CD14-positive monocyte (primary cell): ENCODE measurements around the gene TMIGD1. TPM values are rescaled to one million over a fixed set of nuclear protein-coding genes. Genes with fewer than 3 reads are reported as not detected.

Source experiments
- DNase-seq, 3 donors: peaks; one replicate each; pipeline ENCODE4 v3.0.0-alpha.2; 2011 to 2022
- H2AFZ ChIP-seq: 2 replicates; pipeline ENCODE4 v1.6.0; 2012; ENCODE audit warnings: mild to moderate bottlenecking, low read depth, low read length, inconsistent platforms; ENCODE audit not compliant: insufficient read depth, poor library complexity, severe bottlenecking
- H3K27ac ChIP-seq, 2 donors: 1 replicate in 1 of 2; 2 replicates in 1 of 2; pipeline ENCODE4 v1.5.1; 2012 to 2013; ENCODE audit warnings: low read length in 2 of 2, control low read depth in 1 of 2, inconsistent platforms in 1 of 2, low read depth in 1 of 2, mild to moderate bottlenecking in 1 of 2
- H3K27me3 ChIP-seq, 2 donors: one replicate each; pipeline versions ENCODE4 v1.6.0 to v1.6.1; 2011 to 2013; ENCODE audit warnings: low read length in 2 of 2; ENCODE audit not compliant: control insufficient read depth in 2 of 2, insufficient read depth in 2 of 2
- H3K36me3 ChIP-seq, 2 donors: replicated peaks in 1 of 2; 1 replicate in 1 of 2; 2 replicates in 1 of 2; pipeline versions ENCODE4 v1.5.1 to v1.6.1; 2012 to 2013; ENCODE audit warnings: low read length in 2 of 2, control low read depth in 1 of 2, inconsistent platforms in 1 of 2, mild to moderate bottlenecking in 1 of 2; ENCODE audit not compliant: insufficient read depth in 2 of 2, control insufficient read depth in 1 of 2
- H3K4me1 ChIP-seq, 2 donors: 1 replicate in 1 of 2; 2 replicates in 1 of 2; pipeline versions ENCODE4 v1.5.1 to v1.6.1; 2012 to 2013; ENCODE audit warnings: low read length in 2 of 2, control low read depth in 1 of 2, inconsistent platforms in 1 of 2, mild to moderate bottlenecking in 1 of 2, moderate library complexity in 1 of 2; ENCODE audit not compliant: insufficient read depth in 2 of 2, control insufficient read depth in 1 of 2
- H3K4me2 ChIP-seq: replicated peaks from 2 replicates; pipeline ENCODE3; 2012; ENCODE audit warnings: low read length, moderate library complexity, mild to moderate bottlenecking; ENCODE audit not compliant: poor library complexity, severe bottlenecking; ENCODE audit errors: extremely low read depth
- H3K4me3 ChIP-seq, 3 experiments: fragments of 200-600 bp in 1 of 3; sonication (generic) in 1 of 3; replicated peaks in 1 of 3; 1 replicate in 2 of 3; 2 replicates in 1 of 3; pipeline ENCODE4 v1.5.1; 2011 to 2013; ENCODE audit warnings: low read length in 3 of 3, mild to moderate bottlenecking in 3 of 3, control low read depth in 2 of 3, low read depth in 2 of 3, inconsistent platforms in 1 of 3, moderate library complexity in 1 of 3
- H3K79me2 ChIP-seq: 2 replicates; pipeline ENCODE4 v1.6.0; 2012; ENCODE audit warnings: mild to moderate bottlenecking, control low read depth, inconsistent platforms, low read length, moderate library complexity; ENCODE audit not compliant: insufficient read depth
- H3K9ac ChIP-seq: 2 replicates; pipeline ENCODE4 v1.6.0; 2017; ENCODE audit warnings: low read length, mild to moderate bottlenecking; ENCODE audit not compliant: insufficient read depth, poor library complexity, severe bottlenecking
- H3K9me3 ChIP-seq, 2 donors: replicated peaks in 1 of 2; 1 replicate in 1 of 2; 2 replicates in 1 of 2; pipeline versions ENCODE4 v1.5.1 to v1.6.1; 2012 to 2013; ENCODE audit warnings: low read length in 2 of 2, control low read depth in 1 of 2; ENCODE audit not compliant: control insufficient read depth in 1 of 2, insufficient read depth in 1 of 2
- H4K20me1 ChIP-seq: 2 replicates; pipeline ENCODE4 v1.6.0; 2012; ENCODE audit warnings: mild to moderate bottlenecking, low read length, control low read depth, moderate library complexity; ENCODE audit not compliant: insufficient read depth
- H3K27ac Mint-ChIP-seq, 7 donors: one replicate each; pipeline ENCODE4 v1.8.0; 2020; ENCODE audit warnings: mild to moderate bottlenecking in 7 of 7, mixed read lengths in 7 of 7, moderate library complexity in 6 of 7, inconsistent platforms in 2 of 7
- H3K27me3 Mint-ChIP-seq, 3 donors: one replicate each; pipeline ENCODE4 v1.8.0; 2021 to 2022; ENCODE audit warnings: low read depth in 3 of 3, mild to moderate bottlenecking in 3 of 3, mixed read lengths in 3 of 3, moderate library complexity in 3 of 3, inconsistent platforms in 1 of 3
- H3K36me3 Mint-ChIP-seq, 2 donors: one replicate each; pipeline ENCODE4 v1.8.0; 2020; ENCODE audit warnings: mixed read lengths in 2 of 2, inconsistent platforms in 1 of 2, mild to moderate bottlenecking in 1 of 2
- H3K4me1 Mint-ChIP-seq: one replicate; pipeline ENCODE4 v1.8.0; 2020; ENCODE audit warnings: mild to moderate bottlenecking, mixed read lengths
- H3K4me3 Mint-ChIP-seq, 2 donors: one replicate each; pipeline ENCODE4 v1.8.0; 2020; ENCODE audit warnings: mild to moderate bottlenecking in 2 of 2, mixed read lengths in 2 of 2, moderate library complexity in 1 of 2
- H3K9me3 Mint-ChIP-seq, 7 donors: one replicate each; pipeline ENCODE4 v1.8.0; 2020 to 2022; ENCODE audit warnings: mixed read lengths in 7 of 7, mild to moderate bottlenecking in 6 of 7, moderate library complexity in 6 of 7, inconsistent platforms in 2 of 7
- WGBS: methylation state at CpG from one replicate; pipeline ENCODE4 v1.1.5; 2013; ENCODE audit warnings: missing lambda C conversion rate; ENCODE audit not compliant: insufficient coverage; 5-methylcytosine and 5-hydroxymethylcytosine counted together
- intact Hi-C, 2 donors: fragments of 100-400 bp; cut with micrococcal nuclease; formaldehyde crosslinking; loops; one replicate each; pipeline versions ENCODE4 v1.15.0 to v1.15.1; 2023
- polyA plus RNA-seq, 3 donors: library from polyadenylated mRNA; depleted of rRNA in 1 of 3; unstranded in 2 of 3; stranded (reverse) in 1 of 3; fragments of 300-500 nt in 2 of 3; fragments of >200 nt in 1 of 3; fragmentation: Illumina TruSeq in 2 of 3; gene quantifications; 1 replicate in 2 of 3; 2 replicates in 1 of 3; pipeline ENCODE4 v1.2.3, GENCODE V29; 2012 to 2021
- TF ChIP-seq, protein P1 (sequence below): fragments of 200-600 bp; IDR thresholded peaks from one replicate; pipeline ENCODE4 v1.8.0; 2022; ENCODE audit warnings: antibody characterized with exemption, mild to moderate bottlenecking

The TMIGD1 gene
- polyA plus RNA-seq, 3 donors: not detected

DNA sequence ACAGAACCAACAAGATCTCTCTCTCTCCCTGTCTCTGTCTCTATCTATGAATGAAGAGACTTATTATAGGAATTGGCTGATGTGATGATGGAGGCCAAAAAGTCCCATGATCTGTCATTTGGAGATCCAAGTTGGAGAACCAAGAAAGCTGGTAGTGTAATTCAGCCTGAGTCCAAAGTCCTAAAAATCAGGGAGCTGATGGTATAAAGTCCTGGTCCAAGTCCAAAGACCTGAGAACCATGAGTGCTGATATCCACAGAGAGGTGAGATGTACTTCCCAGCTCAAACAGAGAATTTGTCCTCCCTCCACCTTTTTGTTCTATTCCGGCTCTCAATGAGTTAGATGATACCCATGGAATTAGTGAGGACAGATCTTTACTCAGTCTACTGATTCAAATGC lies 15.4 kb upstream of the TMIGD1 start:
- Histone ChIP-seq H3K4me2 (no peak overlapping the region), H3K4me3 (no peak overlapping the region), H2AFZ (no peak overlapping the region), H3K36me3 (no peaks in the 10 kb centered on the region), H3K9ac (no peak overlapping the region), H3K27me3 (no peaks in the 10 kb centered on the region), H3K9me3 (no peaks in the 10 kb centered on the region), H4K20me1 (no peaks in the 10 kb centered on the region), H3K4me1 (peaks cover 59 to 73% of the 10 kb centered on the region in 2 donors), H3K79me2 (no peaks in the 10 kb centered on the region), H3K27ac (no peak overlapping the region)
- no peak for DNase-seq
- H3K9me3 Mint-ChIP-seq: peaks cover 0 to 4% (median 0%) of the 10 kb centered on the region in 7 donors
- peaks cover 0 to 2% of the 10 kb centered on the region in 2 donors for H3K36me3 Mint-ChIP-seq
- TF ChIP-seq, protein P1, sequence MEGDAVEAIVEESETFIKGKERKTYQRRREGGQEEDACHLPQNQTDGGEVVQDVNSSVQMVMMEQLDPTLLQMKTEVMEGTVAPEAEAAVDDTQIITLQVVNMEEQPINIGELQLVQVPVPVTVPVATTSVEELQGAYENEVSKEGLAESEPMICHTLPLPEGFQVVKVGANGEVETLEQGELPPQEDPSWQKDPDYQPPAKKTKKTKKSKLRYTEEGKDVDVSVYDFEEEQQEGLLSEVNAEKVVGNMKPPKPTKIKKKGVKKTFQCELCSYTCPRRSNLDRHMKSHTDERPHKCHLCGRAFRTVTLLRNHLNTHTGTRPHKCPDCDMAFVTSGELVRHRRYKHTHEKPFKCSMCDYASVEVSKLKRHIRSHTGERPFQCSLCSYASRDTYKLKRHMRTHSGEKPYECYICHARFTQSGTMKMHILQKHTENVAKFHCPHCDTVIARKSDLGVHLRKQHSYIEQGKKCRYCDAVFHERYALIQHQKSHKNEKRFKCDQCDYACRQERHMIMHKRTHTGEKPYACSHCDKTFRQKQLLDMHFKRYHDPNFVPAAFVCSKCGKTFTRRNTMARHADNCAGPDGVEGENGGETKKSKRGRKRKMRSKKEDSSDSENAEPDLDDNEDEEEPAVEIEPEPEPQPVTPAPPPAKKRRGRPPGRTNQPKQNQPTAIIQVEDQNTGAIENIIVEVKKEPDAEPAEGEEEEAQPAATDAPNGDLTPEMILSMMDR: no peak
- no peak overlapping the region for H3K27ac Mint-ChIP-seq
- H3K27me3 Mint-ChIP-seq: peaks cover 0 to 2% (median 0%) of the 10 kb centered on the region in 3 donors
- intact Hi-C loops: no loop called here
- H3K4me3 Mint-ChIP-seq: no peak overlapping the region
- H3K4me1 Mint-ChIP-seq: peaks cover 62% of the 10 kb centered on the region
- no CpG with 5 or more reads among the region's 1 CpG for WGBS

DNA sequence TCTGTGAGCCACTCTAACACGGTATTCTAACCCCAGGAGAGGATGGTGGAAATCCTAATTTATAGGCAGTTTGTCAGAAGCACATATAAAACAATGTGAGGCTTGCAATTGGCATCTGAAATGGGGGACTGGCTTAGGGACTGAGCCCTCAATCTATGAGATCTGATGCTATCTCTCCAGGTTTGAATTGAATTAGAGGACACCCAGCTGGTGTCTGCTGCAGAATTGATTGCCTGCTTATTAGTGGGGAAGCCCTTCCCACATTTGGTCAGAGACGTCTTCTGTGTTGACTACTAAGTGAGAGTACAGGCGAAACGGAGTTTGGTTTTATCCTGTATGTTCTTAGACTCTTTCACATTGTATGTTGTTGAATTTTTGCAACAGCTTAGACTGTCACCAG lies 13.6 kb upstream of the TMIGD1 start:
- no peaks in the 10 kb centered on the region for H3K36me3 ChIP-seq
- no peaks in the 10 kb centered on the region for H3K36me3 Mint-ChIP-seq
- TF ChIP-seq, protein P1: no peak
- H3K4me3 Mint-ChIP-seq: no peak overlapping the region
- no peak overlapping the region for H3K9ac ChIP-seq
- no peak overlapping the region for H2AFZ ChIP-seq
- H3K4me1 Mint-ChIP-seq: peaks cover 59% of the 10 kb centered on the region
- H4K20me1 ChIP-seq: no peaks in the 10 kb centered on the region
- H3K9me3 Mint-ChIP-seq: peaks cover 0 to 4% (median 0%) of the 10 kb centered on the region in 7 donors
- H3K4me2 ChIP-seq: no peak overlapping the region
- H3K27me3 ChIP-seq: no peaks in the 10 kb centered on the region
- H3K4me3 ChIP-seq: no peak overlapping the region
- WGBS: no CpG with 5 or more reads among the region's 4 CpGs
- no peak overlapping the region for H3K27ac ChIP-seq
- H3K9me3 ChIP-seq: no peaks in the 10 kb centered on the region
- intact Hi-C loops: no loop called here
- peaks cover 52 to 66% of the 10 kb centered on the region in 2 donors for H3K4me1 ChIP-seq
- H3K27ac Mint-ChIP-seq: no peak overlapping the region
- H3K79me2 ChIP-seq: no peaks in the 10 kb centered on the region
- peaks cover 0 to 2% (median 0%) of the 10 kb centered on the region in 3 donors for H3K27me3 Mint-ChIP-seq
- DNase-seq: no peak
